ENCODE measurements around the gene PLAU. TPM values are rescaled to one million over a fixed set of nuclear protein-coding genes. Genes with fewer than 3 reads are reported as not detected.
A peak's percentile ranks its signal among the peaks of the same experiment; 100 is the strongest.

PLAU gene
- total and polyA plus RNA-seq, 2 experiments from 2014 or later = 13.3 to 17.5 TPM

DNA sequence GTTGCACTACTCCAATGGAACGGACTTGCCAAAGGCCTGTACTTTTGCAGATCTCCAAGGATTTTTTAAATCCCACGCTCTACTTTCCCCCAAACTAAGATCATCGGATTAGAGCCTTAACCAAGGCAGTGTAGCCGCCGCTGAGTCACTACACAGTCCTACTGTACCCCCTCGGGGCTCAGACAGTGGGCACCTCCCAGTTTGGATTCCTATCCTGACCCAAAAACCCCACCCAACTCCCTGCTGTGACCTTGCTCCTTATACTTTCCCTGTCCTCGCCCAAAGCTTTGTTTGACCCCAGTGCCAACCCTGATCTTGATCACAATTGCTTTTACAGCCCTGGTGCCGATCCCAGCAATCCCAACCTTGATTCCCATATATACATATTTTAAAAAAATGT, 17.5 kb upstream of the PLAU start (continued):
- TF ChIP-seq, protein P1, sequence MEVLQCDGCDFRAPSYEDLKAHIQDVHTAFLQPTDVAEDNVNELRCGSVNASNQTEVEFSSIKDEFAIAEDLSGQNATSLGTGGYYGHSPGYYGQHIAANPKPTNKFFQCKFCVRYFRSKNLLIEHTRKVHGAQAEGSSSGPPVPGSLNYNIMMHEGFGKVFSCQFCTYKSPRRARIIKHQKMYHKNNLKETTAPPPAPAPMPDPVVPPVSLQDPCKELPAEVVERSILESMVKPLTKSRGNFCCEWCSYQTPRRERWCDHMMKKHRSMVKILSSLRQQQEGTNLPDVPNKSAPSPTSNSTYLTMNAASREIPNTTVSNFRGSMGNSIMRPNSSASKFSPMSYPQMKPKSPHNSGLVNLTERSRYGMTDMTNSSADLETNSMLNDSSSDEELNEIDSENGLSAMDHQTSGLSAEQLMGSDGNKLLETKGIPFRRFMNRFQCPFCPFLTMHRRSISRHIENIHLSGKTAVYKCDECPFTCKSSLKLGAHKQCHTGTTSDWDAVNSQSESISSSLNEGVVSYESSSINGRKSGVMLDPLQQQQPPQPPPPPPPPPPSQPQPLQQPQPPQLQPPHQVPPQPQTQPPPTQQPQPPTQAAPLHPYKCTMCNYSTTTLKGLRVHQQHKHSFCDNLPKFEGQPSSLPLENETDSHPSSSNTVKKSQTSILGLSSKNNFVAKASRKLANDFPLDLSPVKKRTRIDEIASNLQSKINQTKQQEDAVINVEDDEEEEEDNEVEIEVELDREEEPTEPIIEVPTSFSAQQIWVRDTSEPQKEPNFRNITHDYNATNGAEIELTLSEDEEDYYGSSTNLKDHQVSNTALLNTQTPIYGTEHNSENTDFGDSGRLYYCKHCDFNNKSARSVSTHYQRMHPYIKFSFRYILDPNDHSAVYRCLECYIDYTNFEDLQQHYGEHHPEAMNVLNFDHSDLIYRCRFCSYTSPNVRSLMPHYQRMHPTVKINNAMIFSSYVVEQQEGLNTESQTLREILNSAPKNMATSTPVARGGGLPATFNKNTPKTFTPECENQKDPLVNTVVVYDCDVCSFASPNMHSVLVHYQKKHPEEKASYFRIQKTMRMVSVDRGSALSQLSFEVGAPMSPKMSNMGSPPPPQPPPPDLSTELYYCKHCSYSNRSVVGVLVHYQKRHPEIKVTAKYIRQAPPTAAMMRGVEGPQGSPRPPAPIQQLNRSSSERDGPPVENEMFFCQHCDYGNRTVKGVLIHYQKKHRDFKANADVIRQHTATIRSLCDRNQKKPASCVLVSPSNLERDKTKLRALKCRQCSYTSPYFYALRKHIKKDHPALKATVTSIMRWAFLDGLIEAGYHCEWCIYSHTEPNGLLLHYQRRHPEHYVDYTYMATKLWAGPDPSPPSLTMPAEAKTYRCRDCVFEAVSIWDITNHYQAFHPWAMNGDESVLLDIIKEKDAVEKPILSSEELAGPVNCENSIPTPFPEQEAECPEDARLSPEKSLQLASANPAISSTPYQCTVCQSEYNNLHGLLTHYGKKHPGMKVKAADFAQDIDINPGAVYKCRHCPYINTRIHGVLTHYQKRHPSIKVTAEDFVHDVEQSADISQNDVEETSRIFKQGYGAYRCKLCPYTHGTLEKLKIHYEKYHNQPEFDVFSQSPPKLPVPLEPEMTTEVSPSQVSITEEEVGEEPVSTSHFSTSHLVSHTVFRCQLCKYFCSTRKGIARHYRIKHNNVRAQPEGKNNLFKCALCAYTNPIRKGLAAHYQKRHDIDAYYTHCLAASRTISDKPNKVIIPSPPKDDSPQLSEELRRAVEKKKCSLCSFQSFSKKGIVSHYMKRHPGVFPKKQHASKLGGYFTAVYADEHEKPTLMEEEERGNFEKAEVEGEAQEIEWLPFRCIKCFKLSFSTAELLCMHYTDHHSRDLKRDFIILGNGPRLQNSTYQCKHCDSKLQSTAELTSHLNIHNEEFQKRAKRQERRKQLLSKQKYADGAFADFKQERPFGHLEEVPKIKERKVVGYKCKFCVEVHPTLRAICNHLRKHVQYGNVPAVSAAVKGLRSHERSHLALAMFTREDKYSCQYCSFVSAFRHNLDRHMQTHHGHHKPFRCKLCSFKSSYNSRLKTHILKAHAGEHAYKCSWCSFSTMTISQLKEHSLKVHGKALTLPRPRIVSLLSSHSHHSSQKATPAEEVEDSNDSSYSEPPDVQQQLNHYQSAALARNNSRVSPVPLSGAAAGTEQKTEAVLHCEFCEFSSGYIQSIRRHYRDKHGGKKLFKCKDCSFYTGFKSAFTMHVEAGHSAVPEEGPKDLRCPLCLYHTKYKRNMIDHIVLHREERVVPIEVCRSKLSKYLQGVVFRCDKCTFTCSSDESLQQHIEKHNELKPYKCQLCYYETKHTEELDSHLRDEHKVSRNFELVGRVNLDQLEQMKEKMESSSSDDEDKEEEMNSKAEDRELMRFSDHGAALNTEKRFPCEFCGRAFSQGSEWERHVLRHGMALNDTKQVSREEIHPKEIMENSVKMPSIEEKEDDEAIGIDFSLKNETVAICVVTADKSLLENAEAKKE (CRISPR knock-in tag; IDR thresholded peaks at IDR 0.05) = no peak

DNA sequence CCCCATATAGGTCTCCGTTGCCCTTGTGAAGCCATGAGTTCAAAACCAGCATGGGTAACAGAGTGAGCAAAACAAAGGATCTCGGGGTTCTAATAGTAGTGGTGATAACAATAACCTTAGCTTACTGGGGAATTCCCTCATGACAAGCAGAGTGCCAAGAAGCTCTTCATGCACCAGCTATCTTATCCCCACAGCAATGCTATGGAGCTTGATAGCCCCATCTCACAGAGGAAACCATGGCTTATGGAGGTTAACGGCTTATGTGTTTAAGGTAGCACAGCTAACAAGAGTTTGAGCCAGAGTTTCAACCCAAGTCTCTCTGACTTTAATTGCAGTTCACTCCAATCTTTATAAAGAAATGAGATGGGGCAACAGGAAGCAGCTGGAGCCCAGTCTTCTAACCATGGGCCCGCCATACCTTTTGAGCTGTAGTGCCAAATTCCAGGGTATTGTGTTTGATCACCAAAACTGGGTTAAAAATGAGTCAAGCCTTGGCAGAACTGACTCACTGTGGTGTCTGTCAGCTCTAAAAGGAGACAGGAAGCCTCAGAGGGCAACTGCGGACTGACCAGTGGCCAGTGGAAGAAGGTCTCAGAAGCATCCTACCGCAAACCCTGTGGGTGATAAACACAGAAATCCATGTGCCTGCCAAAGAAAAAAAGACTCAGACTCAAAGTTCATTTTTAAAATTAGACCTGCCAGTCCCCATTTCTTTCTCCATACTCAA, 16.5 kb upstream of the PLAU start:
- no peak overlapping the region for H3K4me3 ChIP-seq
- H3K27me3 ChIP-seq (ENCODE audit: insufficient read depth) = no peaks in the 10 kb centered on the region
- no peaks in the 10 kb centered on the region for H3F3A ChIP-seq (replicated peaks; ENCODE audit: low read depth)
- H3K79me2 ChIP-seq (replicated peaks; ENCODE audit: insufficient read depth) = no peaks in the 10 kb centered on the region
- H3K4me1 ChIP-seq (ENCODE audit: insufficient read depth) = no peaks in the 10 kb centered on the region
- no peaks in the 10 kb centered on the region for H4K20me1 ChIP-seq (replicated peaks; ENCODE audit: insufficient read depth)
- H3K4me1 Mint-ChIP-seq = peaks cover 3% of the 10 kb centered on the region; the same call in 2 of the 3 replicates
- no peak overlapping the region for H3K27ac ChIP-seq (ENCODE audit: low read depth)
- H2AFZ ChIP-seq = peak overlapping the region; percentile 32; the same call in 1 of the 2 replicates
- DNase-seq (ENCODE audit: low spot score) = no peak
- H3K36me3 Mint-ChIP-seq (ENCODE audit: low read depth) = no peaks in the 10 kb centered on the region
- ATAC-seq = no peak
- H3K27ac Mint-ChIP-seq = no peak overlapping the region
- H3K4me3 Mint-ChIP-seq = no peak overlapping the region
- H3K9me2 ChIP-seq (ENCODE audit: insufficient read depth) = no peaks in the 10 kb centered on the region
- H3K27me3 Mint-ChIP-seq (ENCODE audit: insufficient read depth, low read depth, poor library complexity) = peaks cover 6% of the 10 kb centered on the region
- H3K4me2 ChIP-seq = no peak overlapping the region
- no peaks in the 10 kb centered on the region for H3K36me3 ChIP-seq (ENCODE audit: insufficient read depth)
- H3K9me3 Mint-ChIP-seq = no peaks in the 10 kb centered on the region
- TF ChIP-seq, protein P2, sequence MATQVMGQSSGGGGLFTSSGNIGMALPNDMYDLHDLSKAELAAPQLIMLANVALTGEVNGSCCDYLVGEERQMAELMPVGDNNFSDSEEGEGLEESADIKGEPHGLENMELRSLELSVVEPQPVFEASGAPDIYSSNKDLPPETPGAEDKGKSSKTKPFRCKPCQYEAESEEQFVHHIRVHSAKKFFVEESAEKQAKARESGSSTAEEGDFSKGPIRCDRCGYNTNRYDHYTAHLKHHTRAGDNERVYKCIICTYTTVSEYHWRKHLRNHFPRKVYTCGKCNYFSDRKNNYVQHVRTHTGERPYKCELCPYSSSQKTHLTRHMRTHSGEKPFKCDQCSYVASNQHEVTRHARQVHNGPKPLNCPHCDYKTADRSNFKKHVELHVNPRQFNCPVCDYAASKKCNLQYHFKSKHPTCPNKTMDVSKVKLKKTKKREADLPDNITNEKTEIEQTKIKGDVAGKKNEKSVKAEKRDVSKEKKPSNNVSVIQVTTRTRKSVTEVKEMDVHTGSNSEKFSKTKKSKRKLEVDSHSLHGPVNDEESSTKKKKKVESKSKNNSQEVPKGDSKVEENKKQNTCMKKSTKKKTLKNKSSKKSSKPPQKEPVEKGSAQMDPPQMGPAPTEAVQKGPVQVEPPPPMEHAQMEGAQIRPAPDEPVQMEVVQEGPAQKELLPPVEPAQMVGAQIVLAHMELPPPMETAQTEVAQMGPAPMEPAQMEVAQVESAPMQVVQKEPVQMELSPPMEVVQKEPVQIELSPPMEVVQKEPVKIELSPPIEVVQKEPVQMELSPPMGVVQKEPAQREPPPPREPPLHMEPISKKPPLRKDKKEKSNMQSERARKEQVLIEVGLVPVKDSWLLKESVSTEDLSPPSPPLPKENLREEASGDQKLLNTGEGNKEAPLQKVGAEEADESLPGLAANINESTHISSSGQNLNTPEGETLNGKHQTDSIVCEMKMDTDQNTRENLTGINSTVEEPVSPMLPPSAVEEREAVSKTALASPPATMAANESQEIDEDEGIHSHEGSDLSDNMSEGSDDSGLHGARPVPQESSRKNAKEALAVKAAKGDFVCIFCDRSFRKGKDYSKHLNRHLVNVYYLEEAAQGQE (IDR thresholded peaks at IDR 0.05; ENCODE audit: unreplicated experiment) = no peak
- TF ChIP-seq CREB1 (CRISPR knock-in tag; IDR thresholded peaks at IDR 0.05; ENCODE audit: low read depth) (no peak), POLR2AphosphoS5 (IDR thresholded peaks at IDR 0.05; ENCODE audit: low read depth) (no peak), NANOG (IDR thresholded peaks at IDR 0.05; ENCODE audit: borderline replicate concordance) (no peak), STAT1 (IDR thresholded peaks at IDR 0.05; ENCODE audit: unreplicated experiment) (no peak), EZH2phosphoT487 (IDR thresholded peaks at IDR 0.05; ENCODE audit: unreplicated experiment) (no peak), EZH2 (IDR thresholded peaks at IDR 0.05; ENCODE audit: low read depth, unreplicated experiment) (no peak), ZNF331 (CRISPR knock-in tag; IDR thresholded peaks at IDR 0.05; ENCODE audit: low read depth) (no peak), ZNF114 (CRISPR knock-in tag; IDR thresholded peaks at IDR 0.05) (no peak)
- TF ChIP-seq, protein P3, sequence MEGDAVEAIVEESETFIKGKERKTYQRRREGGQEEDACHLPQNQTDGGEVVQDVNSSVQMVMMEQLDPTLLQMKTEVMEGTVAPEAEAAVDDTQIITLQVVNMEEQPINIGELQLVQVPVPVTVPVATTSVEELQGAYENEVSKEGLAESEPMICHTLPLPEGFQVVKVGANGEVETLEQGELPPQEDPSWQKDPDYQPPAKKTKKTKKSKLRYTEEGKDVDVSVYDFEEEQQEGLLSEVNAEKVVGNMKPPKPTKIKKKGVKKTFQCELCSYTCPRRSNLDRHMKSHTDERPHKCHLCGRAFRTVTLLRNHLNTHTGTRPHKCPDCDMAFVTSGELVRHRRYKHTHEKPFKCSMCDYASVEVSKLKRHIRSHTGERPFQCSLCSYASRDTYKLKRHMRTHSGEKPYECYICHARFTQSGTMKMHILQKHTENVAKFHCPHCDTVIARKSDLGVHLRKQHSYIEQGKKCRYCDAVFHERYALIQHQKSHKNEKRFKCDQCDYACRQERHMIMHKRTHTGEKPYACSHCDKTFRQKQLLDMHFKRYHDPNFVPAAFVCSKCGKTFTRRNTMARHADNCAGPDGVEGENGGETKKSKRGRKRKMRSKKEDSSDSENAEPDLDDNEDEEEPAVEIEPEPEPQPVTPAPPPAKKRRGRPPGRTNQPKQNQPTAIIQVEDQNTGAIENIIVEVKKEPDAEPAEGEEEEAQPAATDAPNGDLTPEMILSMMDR (conservative IDR thresholded peaks at IDR 0.05; ENCODE audit: low read depth in 2 of 2) = no peak
